ENCODE measurements around the gene PDE6G. TPM values are rescaled to one million over a fixed set of nuclear protein-coding genes. Genes with fewer than 3 reads are reported as not detected.

The PDE6G gene
- 1 to 10 TPM in 1 of 4 donors, not detected in 3; 2.9 TPM for total RNA-seq

GRCh38 chr17:81656118-81656743 is at the start of gene PDE6G:
Gene PDE6G, minus strand, starts transcription at chr17:81656542. Its CDS starts 3,237 bp downstream, at chr17:81653305.
- no peak for ATAC-seq (ENCODE audit: low FRiP score)
- TF ChIP-seq, protein P1, sequence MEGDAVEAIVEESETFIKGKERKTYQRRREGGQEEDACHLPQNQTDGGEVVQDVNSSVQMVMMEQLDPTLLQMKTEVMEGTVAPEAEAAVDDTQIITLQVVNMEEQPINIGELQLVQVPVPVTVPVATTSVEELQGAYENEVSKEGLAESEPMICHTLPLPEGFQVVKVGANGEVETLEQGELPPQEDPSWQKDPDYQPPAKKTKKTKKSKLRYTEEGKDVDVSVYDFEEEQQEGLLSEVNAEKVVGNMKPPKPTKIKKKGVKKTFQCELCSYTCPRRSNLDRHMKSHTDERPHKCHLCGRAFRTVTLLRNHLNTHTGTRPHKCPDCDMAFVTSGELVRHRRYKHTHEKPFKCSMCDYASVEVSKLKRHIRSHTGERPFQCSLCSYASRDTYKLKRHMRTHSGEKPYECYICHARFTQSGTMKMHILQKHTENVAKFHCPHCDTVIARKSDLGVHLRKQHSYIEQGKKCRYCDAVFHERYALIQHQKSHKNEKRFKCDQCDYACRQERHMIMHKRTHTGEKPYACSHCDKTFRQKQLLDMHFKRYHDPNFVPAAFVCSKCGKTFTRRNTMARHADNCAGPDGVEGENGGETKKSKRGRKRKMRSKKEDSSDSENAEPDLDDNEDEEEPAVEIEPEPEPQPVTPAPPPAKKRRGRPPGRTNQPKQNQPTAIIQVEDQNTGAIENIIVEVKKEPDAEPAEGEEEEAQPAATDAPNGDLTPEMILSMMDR (IDR thresholded peaks at IDR 0.05) = no peak
- no peak for DNase-seq (ENCODE audit: low spot score)

DNA sequence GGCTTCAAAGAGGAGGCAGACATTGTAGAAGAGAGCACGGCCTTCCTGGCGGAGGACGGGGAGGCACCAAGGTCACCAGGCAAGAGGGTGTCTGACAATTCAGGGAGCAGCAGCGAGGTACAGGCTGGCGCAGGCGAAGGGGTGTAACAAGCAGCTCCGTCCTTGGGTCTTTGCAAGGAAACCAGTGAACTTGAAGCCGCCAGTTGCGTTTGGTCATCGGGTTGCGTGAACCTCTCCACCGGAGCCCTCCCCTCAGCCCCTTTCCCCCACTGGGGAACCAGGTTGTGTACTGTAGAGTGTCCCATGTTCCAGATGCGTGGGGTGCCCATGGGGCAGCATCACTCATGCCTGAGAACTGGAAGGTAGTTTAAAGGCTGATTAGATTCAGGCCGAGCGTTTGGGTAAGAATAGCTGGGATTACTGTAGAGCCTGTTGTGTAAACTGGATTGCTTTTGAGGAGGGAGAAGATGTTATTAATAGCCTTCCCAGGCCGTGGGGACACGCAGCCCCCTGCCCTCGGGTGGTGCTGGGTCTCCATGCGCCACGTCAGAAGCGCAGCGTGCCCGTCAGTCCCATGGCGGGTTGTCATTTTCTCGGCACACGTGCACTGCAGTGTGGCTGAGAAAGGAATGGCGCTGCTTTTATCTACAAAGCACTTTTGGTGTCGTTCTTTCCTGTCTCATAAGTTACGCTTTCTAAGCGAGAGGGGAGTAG is 49.3 kb upstream of the PDE6G start:
- TF ChIP-seq, protein P1 (IDR thresholded peaks at IDR 0.05) = no peak
- DNase-seq (ENCODE audit: low spot score) (no peak), ATAC-seq (ENCODE audit: low FRiP score) (no peak)

DNA sequence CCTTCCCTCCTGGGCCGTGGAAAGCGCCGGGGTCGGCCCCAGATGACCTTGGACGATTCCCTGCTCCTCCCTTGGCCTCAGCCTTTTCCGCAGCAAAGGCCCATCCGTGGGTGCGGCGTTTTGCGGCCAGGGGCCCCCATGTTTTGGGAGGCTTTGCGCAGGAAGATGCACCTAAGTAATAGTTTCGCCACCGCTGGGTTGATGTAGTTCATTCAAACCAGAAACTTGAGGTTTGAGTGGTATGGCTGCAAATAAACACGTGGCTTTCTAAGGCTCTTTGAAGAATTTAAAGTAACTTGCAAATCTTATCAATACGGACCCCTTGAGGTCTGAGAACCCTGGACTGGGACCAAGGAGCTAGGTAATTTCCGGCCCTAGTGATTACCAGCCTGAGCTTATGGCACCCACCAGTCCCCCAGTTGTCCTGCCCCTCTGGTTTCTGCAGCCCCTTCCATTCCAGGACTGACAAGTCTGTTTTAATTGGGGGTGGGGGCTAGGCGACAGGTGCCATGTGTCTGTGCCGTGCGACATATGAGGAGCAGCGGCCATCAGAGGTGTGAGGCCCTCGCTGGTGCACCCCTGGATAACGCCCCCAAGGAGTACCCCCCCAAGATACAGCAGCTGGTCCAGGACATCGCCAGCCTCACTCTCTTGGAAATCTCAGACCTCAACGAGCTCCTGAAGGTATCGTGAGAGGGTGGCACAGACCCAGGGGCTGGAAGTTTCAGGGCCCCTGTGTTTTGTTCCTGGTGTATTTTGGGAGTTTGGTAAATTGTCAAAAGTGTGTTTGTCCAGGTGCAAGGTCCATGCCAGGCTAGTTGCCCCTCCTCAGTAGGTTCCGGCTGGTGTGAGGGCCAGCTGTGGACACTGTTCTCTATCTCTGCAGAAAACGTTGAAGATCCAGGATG is 47.7 kb upstream of the PDE6G start:
- peak; percentile 6 for ATAC-seq (ENCODE audit: low FRiP score)
- DNase-seq (ENCODE audit: low spot score) = no peak
- TF ChIP-seq, protein P1 (IDR thresholded peaks at IDR 0.05) = no peak

GRCh38 chr17:81702934-81703746 is 46.8 kb upstream of the PDE6G start, which contains the start of gene MRPL12:
Gene MRPL12, plus strand, starts transcription at chr17:81703367. Its CDS starts 135 bp downstream, at chr17:81703502.
- ATAC-seq (ENCODE audit: low FRiP score) (peak; percentile 92), DNase-seq (ENCODE audit: low spot score) (peak; percentile 79)
- TF ChIP-seq, protein P1 (IDR thresholded peaks at IDR 0.05) = no peak

- no peak for ATAC-seq (ENCODE audit: low FRiP score)
- TF ChIP-seq, protein P1 (IDR thresholded peaks at IDR 0.05) = no peak
- DNase-seq (ENCODE audit: low spot score) = no peak
Measured at GRCh38 chr17:81701288-81702071, 45.1 kb upstream of the PDE6G start.

All from omental fat pad (tissue), 4 donors.